Aorta (tissue), 5 donors: ENCODE measurements around the gene FIGNL1. TPM values are rescaled to one million over a fixed set of nuclear protein-coding genes. Genes with fewer than 3 reads are reported as not detected.

ENCODE experiments used
- ATAC-seq: fragments of 200-7000 bp; cut with Tn5 transposase; one replicate; pipeline ENCODE4 v1.9.1; 2022; ENCODE audit warnings: moderate library complexity; ENCODE audit not compliant: low FRiP score
- DNase-seq, 2 donors: peaks; one replicate each; pipeline ENCODE4 v3.0.0-alpha.2; 2020
- H3K27ac ChIP-seq, 2 donors: one replicate each; pipeline ENCODE4 v1.5.1; 2013; ENCODE audit warnings: low read length in 2 of 2, mild to moderate bottlenecking in 2 of 2, moderate library complexity in 2 of 2, control low read depth in 1 of 2, inconsistent platforms in 1 of 2, low read depth in 1 of 2
- H3K27me3 ChIP-seq, 2 donors: one replicate each; pipeline ENCODE4 v1.6.1; 2013; ENCODE audit warnings: control low read depth in 1 of 2, low read length in 1 of 2, mild to moderate bottlenecking in 1 of 2, moderate library complexity in 1 of 2; ENCODE audit not compliant: insufficient read depth in 2 of 2, control insufficient read depth in 1 of 2
- H3K36me3 ChIP-seq, 2 donors: one replicate each; pipeline ENCODE4 v1.6.1; 2013; ENCODE audit warnings: control low read depth in 1 of 2, low read length in 1 of 2, mild to moderate bottlenecking in 1 of 2; ENCODE audit not compliant: insufficient read depth in 2 of 2, control insufficient read depth in 1 of 2
- H3K4me1 ChIP-seq, 2 donors: one replicate each; pipeline ENCODE4 v1.6.1; 2013; ENCODE audit warnings: low read length in 2 of 2, control low read depth in 1 of 2, mild to moderate bottlenecking in 1 of 2, moderate library complexity in 1 of 2; ENCODE audit not compliant: insufficient read depth in 2 of 2, control insufficient read depth in 1 of 2
- H3K4me3 ChIP-seq, 2 donors: one replicate each; pipeline ENCODE4 v1.5.1; 2013; ENCODE audit warnings: low read length in 2 of 2, control low read depth in 1 of 2, mild to moderate bottlenecking in 1 of 2
- H3K9me3 ChIP-seq: one replicate; pipeline ENCODE4 v1.6.1; 2013; ENCODE audit warnings: mild to moderate bottlenecking, low read length; ENCODE audit not compliant: control insufficient read depth
- WGBS, 2 donors: extraction: QIAGEN DNeasy Blood & Tissue Kit; methylation state at CpG; one replicate each; pipeline ENCODE4 v1.1.7; 2013; 5-methylcytosine and 5-hydroxymethylcytosine counted together
- intact Hi-C, 2 donors: fragments of 100-400 bp; cut with DNase I; formaldehyde crosslinking; loops; one replicate each; pipeline versions ENCODE4 v1.14.2 to v1.15.0; 2022
- polyA plus RNA-seq, 2 donors: library from polyadenylated mRNA; stranded (reverse); fragments of 200-250 nt; gene quantifications; one replicate each; pipeline ENCODE4 v1.2.3, GENCODE V29; 2013
- total RNA-seq, 2 donors: library from RNA; stranded (reverse); fragmentation: NEBNext Ultra II Directional; extraction: Animal tissue kit (Norgen Biotek cat#: 25700); gene quantifications; one replicate each; pipeline ENCODE4 v1.2.1, GENCODE V29; 2021
- donor health status: healthy with polysubstance abuse.
- donor health status: Bipolar disorder and iron deficiency.
- donor health status: DM: no; HTN: no; CAD: no.
- donor health status: DM: no; HTN: no; CAD: no.
- donor health status: DM: yes; HTN: yes; CAD: no.

FIGNL1 gene
- total and polyA plus RNA-seq, 4 donors, result 1.3 to 5.9 (median 4.7) TPM

- Histone ChIP-seq H3K27me3 (no peaks in the 10 kb centered on the region), H3K27ac (no peak overlapping the region), H3K36me3 (no peaks in the 10 kb centered on the region), H3K4me1 (no peaks in the 10 kb centered on the region), H3K9me3 (no peaks in the 10 kb centered on the region), H3K4me3 (no peak overlapping the region)
- intact Hi-C loops, result no loop called here
- WGBS, 2 donors, result 51 to 55% methylated on average over 5 of the region's 5 CpGs
- ATAC-seq (no peak), DNase-seq (no peak)
Measured at GRCh38 chr7:50491209-50491608, 41.1 kb upstream of the FIGNL1 start.

GRCh38 chr7:50488379-50488778 is 38.2 kb upstream of the FIGNL1 start:
- H3K9me3 ChIP-seq, result no peaks in the 10 kb centered on the region
- intact Hi-C loops, result no loop called here
- DNase-seq, result no peak
- no peaks in the 10 kb centered on the region for H3K4me1 ChIP-seq
- H3K36me3 ChIP-seq, result no peaks in the 10 kb centered on the region
- no peaks in the 10 kb centered on the region for H3K27me3 ChIP-seq
- H3K27ac ChIP-seq, result no peak overlapping the region
- no peak overlapping the region for H3K4me3 ChIP-seq
- ATAC-seq, result no peak

GRCh38 chr7:50486512-50486911 is 36.4 kb upstream of the FIGNL1 start:
- ATAC-seq, result no peak
- H3K4me3 ChIP-seq, result no peak overlapping the region
- no peaks in the 10 kb centered on the region for H3K36me3 ChIP-seq
- WGBS, 2 donors, result 93 to 96% methylated on average over 1 of the region's 1 CpG
- DNase-seq, result no peak
- no peaks in the 10 kb centered on the region for H3K27me3 ChIP-seq
- no peak overlapping the region for H3K27ac ChIP-seq
- no peaks in the 10 kb centered on the region for H3K9me3 ChIP-seq
- intact Hi-C loops, result no loop called here
- H3K4me1 ChIP-seq, result no peaks in the 10 kb centered on the region

DNA sequence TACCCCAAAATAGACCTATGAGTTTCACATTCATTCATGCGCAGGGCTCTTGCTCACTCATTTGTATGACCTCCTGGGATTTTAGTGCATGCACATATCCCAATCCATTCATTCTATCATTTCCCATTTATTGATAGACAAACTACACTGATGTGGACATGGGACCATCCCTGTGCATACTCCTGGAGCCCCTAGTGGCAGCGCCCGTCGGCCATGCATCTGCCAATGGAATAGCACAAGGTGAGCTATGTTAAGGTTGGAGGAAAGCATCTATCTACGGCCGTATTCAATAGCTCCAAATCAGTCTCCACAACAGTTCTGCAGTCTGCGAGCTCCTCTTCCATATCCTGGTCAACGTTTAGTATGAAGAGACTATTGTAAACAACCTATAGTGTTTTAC is 31.7 kb upstream of the FIGNL1 start:
- no peak for ATAC-seq
- 84 to 86% methylated on average over 8 of the region's 8 CpGs for WGBS, 2 donors

DNA sequence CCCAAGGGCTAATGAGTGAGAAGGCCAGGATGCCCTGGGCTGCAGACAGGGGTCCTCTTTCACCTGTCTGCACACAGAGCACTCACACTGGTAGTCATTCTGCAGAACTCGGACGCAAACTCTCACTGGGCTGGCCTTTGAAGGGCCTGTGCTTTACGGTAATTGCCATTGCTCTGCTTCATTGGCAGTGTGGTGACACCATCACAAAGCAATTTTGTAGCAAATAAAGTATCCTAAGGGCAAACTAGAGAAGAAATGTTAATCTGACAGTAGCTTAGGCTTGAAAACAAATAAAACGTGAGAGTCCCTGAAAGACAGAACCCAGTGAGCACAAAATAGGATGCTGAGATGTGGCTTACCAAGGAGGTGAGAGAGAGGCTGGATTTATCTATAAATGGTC is 30.6 kb upstream of the FIGNL1 start:
- H3K9me3 ChIP-seq, result no peaks in the 10 kb centered on the region
- no peak for DNase-seq
- no peaks in the 10 kb centered on the region for H3K4me1 ChIP-seq
- intact Hi-C loops, result no loop called here
- H3K27me3 ChIP-seq, result no peaks in the 10 kb centered on the region
- H3K4me3 ChIP-seq, result no peak overlapping the region
- H3K36me3 ChIP-seq, result no peaks in the 10 kb centered on the region
- ATAC-seq, result no peak
- no peak overlapping the region for H3K27ac ChIP-seq
- WGBS, 2 donors, result 31 to 32% methylated on average over 4 of the region's 4 CpGs

More for the DNA sequence above, 31.7 kb upstream of the FIGNL1 start:
- Histone ChIP-seq H3K4me1 (no peaks in the 10 kb centered on the region), H3K27ac (no peak overlapping the region), H3K27me3 (no peaks in the 10 kb centered on the region), H3K4me3 (no peak overlapping the region), H3K9me3 (no peaks in the 10 kb centered on the region), H3K36me3 (no peaks in the 10 kb centered on the region)
- DNase-seq, result peak in 1 of 2 donors; percentile 46
- intact Hi-C loops, result no loop called here

- H3K27ac ChIP-seq, result no peak overlapping the region
- WGBS, 2 donors, result 75 to 77% methylated on average over 7 of the region's 7 CpGs
- DNase-seq (peak in 1 of 2 donors; percentile 17), ATAC-seq (no peak)
- no peaks in the 10 kb centered on the region for H3K27me3 ChIP-seq
- H3K36me3 ChIP-seq, result no peaks in the 10 kb centered on the region
- H3K9me3 ChIP-seq, result no peaks in the 10 kb centered on the region
- intact Hi-C loops, result no loop called here
- no peak overlapping the region for H3K4me3 ChIP-seq
- H3K4me1 ChIP-seq, result no peaks in the 10 kb centered on the region
Measured at GRCh38 chr7:50479743-50480517, 29.8 kb upstream of the FIGNL1 start.

DNA sequence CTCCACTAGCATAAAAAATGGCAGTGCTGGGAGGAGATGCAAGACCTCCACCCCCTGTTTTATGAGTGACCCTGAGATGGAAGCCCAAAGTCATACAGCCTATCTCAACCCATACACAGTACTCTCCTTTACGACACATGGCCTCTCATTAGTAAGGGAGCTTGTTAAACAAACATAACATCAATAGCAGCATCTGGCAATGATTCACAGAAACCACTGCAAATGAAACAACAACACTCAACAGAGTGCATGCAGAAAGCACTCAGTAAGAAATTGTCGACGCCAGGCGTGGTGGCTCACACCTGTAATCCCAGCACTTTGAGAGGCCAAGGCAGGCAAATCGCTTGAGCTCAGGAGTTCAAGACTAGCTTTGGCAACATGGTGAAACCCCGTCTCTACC is 27.5 kb upstream of the FIGNL1 start:
- Histone ChIP-seq H3K9me3 (no peaks in the 10 kb centered on the region), H3K4me1 (no peaks in the 10 kb centered on the region), H3K36me3 (no peaks in the 10 kb centered on the region), H3K4me3 (no peak overlapping the region), H3K27ac (no peak overlapping the region), H3K27me3 (no peaks in the 10 kb centered on the region)
- WGBS, 2 donors, result 59 to 68% methylated on average over 6 of the region's 6 CpGs
- intact Hi-C loops, result no loop called here
- DNase-seq (no peak), ATAC-seq (no peak)

GRCh38 chr7:50476953-50477625 is 26.9 kb upstream of the FIGNL1 start:
- Histone ChIP-seq H3K36me3 (no peaks in the 10 kb centered on the region), H3K27me3 (no peaks in the 10 kb centered on the region), H3K4me1 (no peaks in the 10 kb centered on the region), H3K4me3 (no peak overlapping the region), H3K27ac (no peak overlapping the region), H3K9me3 (no peaks in the 10 kb centered on the region)
- intact Hi-C loops, result no loop called here
- no peak for DNase-seq
- WGBS, 2 donors, result 86 to 90% methylated on average over 9 of the region's 9 CpGs
- ATAC-seq, result no peak

- DNase-seq (no peak), ATAC-seq (no peak)
- intact Hi-C loops, result no loop called here
- no peaks in the 10 kb centered on the region for H3K27me3 ChIP-seq
- H3K4me1 ChIP-seq, result no peaks in the 10 kb centered on the region
- WGBS, 2 donors, result 35 to 49% methylated on average over 4 of the region's 4 CpGs
- no peak overlapping the region for H3K4me3 ChIP-seq
- no peaks in the 10 kb centered on the region for H3K36me3 ChIP-seq
- no peaks in the 10 kb centered on the region for H3K9me3 ChIP-seq
- H3K27ac ChIP-seq, result no peak overlapping the region
Measured at GRCh38 chr7:50475340-50475739, 25.2 kb upstream of the FIGNL1 start.
